ENCODE results near the gene FAM174C.

FAM174C gene

DNA sequence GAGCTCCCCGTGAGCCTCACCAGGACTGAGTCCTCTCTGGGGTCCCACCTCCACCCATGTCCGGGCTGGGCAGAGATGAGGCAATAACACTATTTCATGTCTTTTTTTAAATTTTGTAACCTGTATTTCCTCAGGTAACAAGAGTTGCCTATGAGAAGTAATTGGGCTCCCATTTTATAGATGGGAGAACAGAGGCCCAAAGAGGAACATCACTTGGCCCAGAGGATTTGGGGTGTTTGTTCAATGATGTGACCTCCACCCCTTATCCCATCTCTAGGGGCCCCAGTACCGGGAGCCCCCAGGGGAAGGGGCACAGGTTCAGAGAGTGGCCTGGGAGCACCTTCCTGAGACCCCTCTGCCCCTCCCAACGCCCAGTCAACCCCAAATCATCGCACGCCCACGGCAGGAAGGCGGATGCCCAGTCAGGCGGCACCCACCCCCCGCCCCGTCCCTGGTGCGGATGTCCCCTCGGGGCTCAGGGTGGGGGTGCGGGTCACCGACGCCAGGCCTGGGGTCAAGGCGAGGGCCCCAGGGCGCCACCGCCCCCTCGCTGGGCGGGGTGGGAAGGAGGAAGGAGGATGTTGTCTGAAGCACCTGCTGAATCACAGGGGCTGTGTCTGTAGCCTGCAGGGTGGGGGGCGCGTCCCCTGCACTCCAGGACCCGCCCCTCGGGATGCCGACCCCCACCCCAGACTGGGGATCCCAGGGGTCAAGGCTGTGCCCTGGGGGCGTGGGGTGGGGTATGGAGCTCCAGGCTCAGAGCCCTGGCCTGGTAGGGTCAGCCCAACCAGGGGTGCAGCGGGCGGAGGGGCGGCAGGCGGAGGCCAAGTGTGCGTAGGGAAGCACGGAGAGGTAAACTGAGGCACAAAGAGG, 15.2 kb upstream of the FAM174C start:
- Histone ChIP-seq H3K36me3 (ENCODE audit: control insufficient read depth, insufficient read depth, low read length) (no peaks in the 10 kb centered on the region), H2AFZ (peak overlapping the region; percentile 29), H3K9ac (no peak overlapping the region), H3K79me2 (no peaks in the 10 kb centered on the region), H3K27ac (peak overlapping the region; percentile 84), H3K27me3 (ENCODE audit: control insufficient read depth, insufficient read depth, low read length) (no peaks in the 10 kb centered on the region), H3K4me3 (ENCODE audit: low read depth, low read length) (peak overlapping the region; percentile 33), H3K4me1 (peaks cover 28% of the 10 kb centered on the region), H3K9me3 (ENCODE audit: control insufficient read depth, low read length) (no peaks in the 10 kb centered on the region), H3K4me2 (ENCODE audit: low read length) (peak overlapping the region; percentile 86)
- no peak for TF ChIP-seq CTCF (IDR thresholded peaks at IDR 0.05)

DNA sequence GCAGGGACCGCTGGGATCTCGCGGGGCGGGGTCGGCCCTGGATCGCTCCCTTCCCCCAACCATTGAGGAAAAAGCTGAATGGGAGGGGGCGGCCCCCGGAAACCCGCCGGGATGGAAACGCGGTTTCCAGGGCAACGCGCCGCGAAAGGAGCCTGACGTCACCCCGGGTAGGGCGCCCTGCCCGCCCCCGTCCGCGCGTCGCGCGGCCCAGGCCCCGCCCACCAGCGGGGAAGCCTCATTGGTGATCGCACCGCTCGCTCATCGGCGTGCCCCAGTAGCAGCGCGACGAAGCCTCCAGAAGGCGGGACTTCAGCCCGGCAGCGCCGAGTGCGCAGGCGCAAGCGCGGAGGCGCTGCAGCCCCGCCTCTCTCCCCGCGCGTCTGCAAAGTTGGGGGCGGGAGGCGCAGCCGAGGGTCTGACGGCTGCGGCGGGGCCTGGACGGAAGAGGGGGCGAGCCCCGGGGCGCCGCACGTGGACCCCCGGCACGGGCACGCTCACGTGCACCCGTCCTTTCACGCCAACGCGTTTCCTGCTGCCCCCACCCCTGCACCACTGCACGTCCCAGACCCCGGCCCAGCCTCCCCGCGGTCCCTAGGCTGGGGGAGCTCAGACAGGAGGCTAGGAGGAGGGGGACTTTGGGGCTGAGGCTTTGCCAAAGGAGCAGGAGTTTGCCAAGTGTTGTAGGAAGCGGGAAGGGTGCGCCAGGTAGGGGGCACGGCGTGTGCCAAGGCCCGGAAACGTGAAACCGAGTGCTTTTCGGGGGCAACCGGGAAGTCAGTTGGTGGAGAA, 14.4 kb upstream of the FAM174C start:
- Histone ChIP-seq H3K9me3 (ENCODE audit: control insufficient read depth, low read length) (no peaks in the 10 kb centered on the region), H3K27ac (peak overlapping the region; percentile 100), H3K4me3 (ENCODE audit: low read depth, low read length) (peak overlapping the region; percentile 81), H3K27me3 (ENCODE audit: control insufficient read depth, insufficient read depth, low read length) (no peaks in the 10 kb centered on the region), H2AFZ (peak overlapping the region; percentile 68), H3K9ac (peak overlapping the region; percentile 70), H3K4me2 (ENCODE audit: low read length) (peak overlapping the region; percentile 90), H3K36me3 (ENCODE audit: control insufficient read depth, insufficient read depth, low read length) (no peaks in the 10 kb centered on the region), H3K4me1 (peaks cover 32% of the 10 kb centered on the region), H3K79me2 (no peaks in the 10 kb centered on the region)
- TF ChIP-seq CTCF (IDR thresholded peaks at IDR 0.05), result no peak

DNA sequence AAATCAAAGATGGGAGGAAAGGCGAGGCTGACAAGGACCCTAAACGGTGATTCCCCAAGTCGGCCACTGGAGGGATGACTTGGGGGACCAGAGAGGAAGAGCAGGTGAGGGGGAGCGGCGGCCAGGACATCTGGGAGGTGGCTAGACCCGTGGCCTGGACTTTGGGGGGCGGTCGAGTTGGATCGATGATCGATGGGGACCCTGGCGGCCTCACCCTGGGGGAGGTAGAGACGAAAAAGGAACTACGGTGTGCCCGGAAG, 13.9 kb upstream of the FAM174C start:
- H3K4me3 ChIP-seq (ENCODE audit: low read depth, low read length), result peak overlapping the region; percentile 81
- H3K27me3 ChIP-seq (ENCODE audit: control insufficient read depth, insufficient read depth, low read length), result no peaks in the 10 kb centered on the region
- peaks cover 36% of the 10 kb centered on the region for H3K4me1 ChIP-seq

DNA sequence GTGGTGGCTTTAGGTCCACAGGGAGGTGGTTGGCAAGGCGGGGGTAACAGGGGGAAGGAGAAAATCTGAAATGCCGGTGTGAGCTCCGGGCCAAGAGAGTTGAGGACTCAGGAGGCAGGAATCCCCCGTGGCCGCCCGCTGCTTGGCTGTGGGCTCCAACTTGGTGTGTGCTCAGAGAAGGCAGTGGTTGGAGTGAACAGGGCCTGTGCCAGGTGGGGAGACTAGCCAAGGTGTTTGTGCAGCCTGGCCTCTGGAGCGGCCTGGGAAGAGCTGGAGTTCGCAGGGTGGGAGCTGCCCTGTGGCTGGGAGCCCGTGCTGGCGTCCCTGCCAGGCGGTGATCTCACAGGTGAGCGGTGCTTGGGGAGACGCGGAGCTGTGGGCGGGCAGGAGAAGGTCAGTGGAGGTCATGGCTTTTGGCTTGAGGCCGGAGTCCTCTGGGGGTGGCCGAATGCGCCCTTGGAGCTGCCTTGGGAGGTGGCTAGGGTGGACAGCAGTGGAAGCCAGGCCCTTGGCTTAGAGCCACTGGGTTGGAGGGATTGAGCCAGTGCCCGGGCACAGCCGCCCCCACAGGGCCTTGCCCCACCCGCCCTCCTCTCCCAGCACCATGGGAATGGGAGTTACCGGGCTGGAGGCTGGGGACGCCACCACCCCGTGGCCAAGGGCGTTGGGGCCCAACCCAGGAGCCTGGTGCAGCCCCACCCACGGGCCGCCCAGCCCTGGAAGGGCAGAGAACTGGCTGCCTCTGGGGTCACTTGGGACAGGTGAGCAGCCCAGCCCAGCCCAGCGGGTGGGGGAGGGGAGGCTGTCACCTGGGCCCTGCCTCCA, 13.3 kb upstream of the FAM174C start:
- Histone ChIP-seq H3K9ac (peak overlapping the region; percentile 70), H3K79me2 (no peaks in the 10 kb centered on the region), H3K36me3 (ENCODE audit: control insufficient read depth, insufficient read depth, low read length) (no peaks in the 10 kb centered on the region), H2AFZ (peak overlapping the region; percentile 68), H3K9me3 (ENCODE audit: control insufficient read depth, low read length) (no peaks in the 10 kb centered on the region), H3K4me1 (peaks cover 38% of the 10 kb centered on the region), H3K4me3 (ENCODE audit: low read depth, low read length) (peak overlapping the region; percentile 81), H3K4me2 (ENCODE audit: low read length) (peak overlapping the region; percentile 90), H3K27me3 (ENCODE audit: control insufficient read depth, insufficient read depth, low read length) (no peaks in the 10 kb centered on the region), H3K27ac (peak overlapping the region; percentile 100)
- peak; percentile 10 for TF ChIP-seq CTCF (IDR thresholded peaks at IDR 0.05)

More for the DNA sequence above, 13.9 kb upstream of the FAM174C start:
- Histone ChIP-seq H3K36me3 (ENCODE audit: control insufficient read depth, insufficient read depth, low read length) (no peaks in the 10 kb centered on the region), H3K9me3 (ENCODE audit: control insufficient read depth, low read length) (no peaks in the 10 kb centered on the region), H3K27ac (peak overlapping the region; percentile 100), H3K9ac (peak overlapping the region; percentile 70), H2AFZ (peak overlapping the region; percentile 68), H3K79me2 (no peaks in the 10 kb centered on the region), H3K4me2 (ENCODE audit: low read length) (peak overlapping the region; percentile 90)
- peak; percentile 27 for TF ChIP-seq CTCF (IDR thresholded peaks at IDR 0.05)
